SK-N-SH (cell line): ENCODE results near the gene UBE2U. TPM values are rescaled to one million over a fixed set of nuclear protein-coding genes. Genes with fewer than 3 reads are reported as not detected.

Experiments used
- CTCF ChIA-PET: fragments of 300-600, 350-600 bp; formaldehyde crosslinking; extraction: SDS; loops from one replicate; lab custom pipeline; 2021; lab: Yijun Ruan, JAX
- POLR2A ChIA-PET: fragments of 350-600 bp; sonication (Branson Sonifier 250); formaldehyde crosslinking; extraction: SDS; loops from one replicate; lab custom pipeline; 2020; ENCODE audit warnings: antibody characterized with exemption, inconsistent platforms; lab: Yijun Ruan, JAX
- DNase-seq: peaks from one replicate; pipeline ENCODE4 v3.0.0; 2012
- H2AFZ ChIP-seq: fragments of 200-600 bp; sonication (generic); 2 replicates; pipeline ENCODE4 v1.8.1; 2016; ENCODE audit warnings: antibody characterized with exemption, mild to moderate bottlenecking, low read depth
- H3F3A ChIP-seq: fragments of 200-600 bp; sonication (generic); replicated peaks from 2 replicates; pipeline ENCODE3; 2016; ENCODE audit warnings: antibody characterized with exemption, mild to moderate bottlenecking; ENCODE audit not compliant: insufficient read depth
- H3K27ac ChIP-seq, 2 experiments: fragments of 200-500 bp in 1 of 2; fragments of 200-600 bp in 1 of 2; sonication (Bioruptor generic) in 1 of 2; sonication (generic), shearing (Covaris generic) in 1 of 2; 2 replicates each; pipeline versions ENCODE4 v1.5.1 to v1.6.1; 2014 to 2016; ENCODE audit warnings: low read depth in 2 of 2, inconsistent platforms in 1 of 2, low read length in 1 of 2, mild to moderate bottlenecking in 1 of 2, mixed read lengths in 1 of 2
- H3K27me3 ChIP-seq: fragments of 200-600 bp; sonication (generic), shearing (Covaris generic); 2 replicates; pipeline ENCODE4 v1.6.1; 2016; ENCODE audit warnings: mixed run types; ENCODE audit not compliant: insufficient read depth
- H3K36me3 ChIP-seq, 2 experiments: fragments of 200-500 bp in 1 of 2; fragments of 200-600 bp in 1 of 2; sonication (Bioruptor generic) in 1 of 2; sonication (generic) in 1 of 2; replicated peaks in 1 of 2; 2 replicates each; pipeline versions ENCODE3 to v1.5.1; 2014 to 2016; ENCODE audit warnings: low read length in 1 of 2, mild to moderate bottlenecking in 1 of 2; ENCODE audit not compliant: insufficient read depth in 2 of 2, control insufficient read depth in 1 of 2
- H3K4me1 ChIP-seq, 2 experiments: fragments of 200-500 bp in 1 of 2; fragments of 200-600 bp in 1 of 2; sonication (Bioruptor generic) in 1 of 2; sonication (generic), shearing (Covaris generic) in 1 of 2; 2 replicates each; pipeline versions ENCODE4 v1.5.1 to v1.6.1; 2014 to 2016; ENCODE audit warnings: low read depth in 1 of 2, low read length in 1 of 2, mixed run types in 1 of 2; ENCODE audit not compliant: insufficient read depth in 2 of 2, control insufficient read depth in 1 of 2
- H3K4me2 ChIP-seq: fragments of 200-600 bp; sonication (generic), shearing (Covaris generic); 2 replicates; pipeline ENCODE4 v1.6.1; 2017; ENCODE audit warnings: mixed run types
- H3K4me3 ChIP-seq, 2 experiments: fragments of 200-500 bp in 1 of 2; fragments of 200-600 bp in 1 of 2; sonication (Bioruptor generic) in 1 of 2; sonication (generic), shearing (Covaris generic) in 1 of 2; 2 replicates each; pipeline versions ENCODE4 v1.5.1 to v1.8.1; 2014 to 2016; ENCODE audit warnings: low read depth in 2 of 2, inconsistent platforms in 1 of 2, low read length in 1 of 2, mild to moderate bottlenecking in 1 of 2, mixed read lengths in 1 of 2, moderate library complexity in 1 of 2
- H3K79me2 ChIP-seq: fragments of 200-600 bp; sonication (generic); 2 replicates; pipeline ENCODE4 v1.8.1; 2017; ENCODE audit warnings: mild to moderate bottlenecking; ENCODE audit not compliant: insufficient read depth
- H3K9ac ChIP-seq: fragments of 200-600 bp; sonication (generic); 2 replicates; pipeline ENCODE4 v1.6.1; 2017; ENCODE audit warnings: mixed run types
- H3K9me2 ChIP-seq: fragments of 200-600 bp; sonication (generic); 2 replicates; pipeline ENCODE4 v1.6.1; 2017; ENCODE audit warnings: mixed run types
- H3K9me3 ChIP-seq: fragments of 200-600 bp; sonication (generic); 2 replicates; pipeline ENCODE4 v1.6.1; 2017; ENCODE audit warnings: mixed run types, mild to moderate bottlenecking, moderate library complexity
- H4K20me1 ChIP-seq: fragments of 200-600 bp; sonication (generic); 2 replicates; pipeline ENCODE4 v1.6.1; 2017; ENCODE audit warnings: mild to moderate bottlenecking, mixed run types; ENCODE audit not compliant: insufficient read depth
- ELF1 ChIP-seq: IDR thresholded peaks from 2 replicates; pipeline ENCODE4 v1.4.0; 2012
- FOSL2 ChIP-seq: IDR thresholded peaks from 2 replicates; pipeline ENCODE4 v1.4.0; 2012; ENCODE audit warnings: low read depth, mild to moderate bottlenecking, moderate library complexity, borderline replicate concordance
- FOXJ3 ChIP-seq: sonication (generic); formaldehyde crosslinking; IDR thresholded peaks from 2 replicates; pipeline ENCODE4 v1.5.1; 2020; ENCODE audit warnings: mild to moderate bottlenecking, missing genetic modification reagents
- FOXM1 ChIP-seq: IDR thresholded peaks from 2 replicates; pipeline ENCODE4 v1.4.0; 2012; ENCODE audit warnings: low read depth, mild to moderate bottlenecking
- GATA2 ChIP-seq: sonication (generic); formaldehyde crosslinking; IDR thresholded peaks from 2 replicates; pipeline ENCODE4 v1.5.0; 2020; ENCODE audit warnings: mild to moderate bottlenecking, missing genetic modification reagents
- MAX ChIP-seq: IDR thresholded peaks from 2 replicates; pipeline ENCODE4 v1.4.0; 2012; ENCODE audit warnings: low read depth
- POLR2AphosphoS5 ChIP-seq: IDR thresholded peaks from 2 replicates; pipeline ENCODE4 v1.6.1; 2012; ENCODE audit warnings: low read depth, low read length
- RCOR1 ChIP-seq: fragments of 150-350 bp; IDR thresholded peaks from 2 replicates; pipeline ENCODE4 v1.6.1; 2017; ENCODE audit warnings: antibody characterized with exemption, low read length
- REST ChIP-seq: IDR thresholded peaks from 2 replicates; pipeline ENCODE4 v1.6.1; 2012; ENCODE audit warnings: mild to moderate bottlenecking, low read depth, low read length, moderate library complexity
- SIN3A ChIP-seq: IDR thresholded peaks from 2 replicates; pipeline ENCODE4 v1.6.1; 2012; ENCODE audit warnings: low read depth, mild to moderate bottlenecking, low read length, moderate library complexity, borderline replicate concordance
- TCF12 ChIP-seq: IDR thresholded peaks from 2 replicates; pipeline ENCODE4 v1.4.0; 2012
- YY1 ChIP-seq: IDR thresholded peaks from 2 replicates; pipeline ENCODE4 v1.4.0; 2012; ENCODE audit warnings: low read depth, mild to moderate bottlenecking
- ZBTB33 ChIP-seq: IDR thresholded peaks from 2 replicates; pipeline ENCODE4 v1.4.0; 2012; ENCODE audit warnings: low read depth, borderline replicate concordance
- WGBS: methylation state at CpG from one replicate; pipeline ENCODE4 v1.1.6; 2017; ENCODE audit warnings: low lambda C conversion rate; 5-methylcytosine and 5-hydroxymethylcytosine counted together
- polyA plus RNA-seq, 3 experiments: library from polyadenylated mRNA; depleted of rRNA; stranded (reverse); fragments of >200 nt; gene quantifications; 2 replicates each; pipeline ENCODE4 v1.2.3, GENCODE V29; 2012
- TF ChIP-seq, protein P1 (sequence below): fragments of 200-600 bp; sonication (generic); IDR thresholded peaks from 2 replicates; pipeline ENCODE4 v1.6.1; 2017; ENCODE audit warnings: antibody characterized with exemption, mild to moderate bottlenecking, moderate library complexity
- TF ChIP-seq, protein P2 (sequence below): fragments of 150-350 bp; IDR thresholded peaks from 2 replicates; pipeline ENCODE4 v1.6.1; 2016; ENCODE audit warnings: mild to moderate bottlenecking, low read depth, low read length
- TF ChIP-seq, protein P3 (sequence below): IDR thresholded peaks from 2 replicates; pipeline ENCODE4; 2012

Gene UBE2U
- polyA plus RNA-seq, 1 of the 3 experiments (the other 2 are of a cell fraction) = not detected

- no peak overlapping the region for H3K27ac ChIP-seq
- TF ChIP-seq, protein P1, sequence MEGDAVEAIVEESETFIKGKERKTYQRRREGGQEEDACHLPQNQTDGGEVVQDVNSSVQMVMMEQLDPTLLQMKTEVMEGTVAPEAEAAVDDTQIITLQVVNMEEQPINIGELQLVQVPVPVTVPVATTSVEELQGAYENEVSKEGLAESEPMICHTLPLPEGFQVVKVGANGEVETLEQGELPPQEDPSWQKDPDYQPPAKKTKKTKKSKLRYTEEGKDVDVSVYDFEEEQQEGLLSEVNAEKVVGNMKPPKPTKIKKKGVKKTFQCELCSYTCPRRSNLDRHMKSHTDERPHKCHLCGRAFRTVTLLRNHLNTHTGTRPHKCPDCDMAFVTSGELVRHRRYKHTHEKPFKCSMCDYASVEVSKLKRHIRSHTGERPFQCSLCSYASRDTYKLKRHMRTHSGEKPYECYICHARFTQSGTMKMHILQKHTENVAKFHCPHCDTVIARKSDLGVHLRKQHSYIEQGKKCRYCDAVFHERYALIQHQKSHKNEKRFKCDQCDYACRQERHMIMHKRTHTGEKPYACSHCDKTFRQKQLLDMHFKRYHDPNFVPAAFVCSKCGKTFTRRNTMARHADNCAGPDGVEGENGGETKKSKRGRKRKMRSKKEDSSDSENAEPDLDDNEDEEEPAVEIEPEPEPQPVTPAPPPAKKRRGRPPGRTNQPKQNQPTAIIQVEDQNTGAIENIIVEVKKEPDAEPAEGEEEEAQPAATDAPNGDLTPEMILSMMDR = no peak
- TF ChIP-seq ELF1 = no peak
- TF ChIP-seq GATA2 (CRISPR knock-in tag) = no peak
- TF ChIP-seq SIN3A = no peak
- no peak for TF ChIP-seq REST
- no peak for TF ChIP-seq MAX
- no peak for TF ChIP-seq POLR2AphosphoS5
- TF ChIP-seq, protein P2, sequence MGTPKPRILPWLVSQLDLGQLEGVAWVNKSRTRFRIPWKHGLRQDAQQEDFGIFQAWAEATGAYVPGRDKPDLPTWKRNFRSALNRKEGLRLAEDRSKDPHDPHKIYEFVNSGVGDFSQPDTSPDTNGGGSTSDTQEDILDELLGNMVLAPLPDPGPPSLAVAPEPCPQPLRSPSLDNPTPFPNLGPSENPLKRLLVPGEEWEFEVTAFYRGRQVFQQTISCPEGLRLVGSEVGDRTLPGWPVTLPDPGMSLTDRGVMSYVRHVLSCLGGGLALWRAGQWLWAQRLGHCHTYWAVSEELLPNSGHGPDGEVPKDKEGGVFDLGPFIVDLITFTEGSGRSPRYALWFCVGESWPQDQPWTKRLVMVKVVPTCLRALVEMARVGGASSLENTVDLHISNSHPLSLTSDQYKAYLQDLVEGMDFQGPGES = no peak
- TF ChIP-seq FOSL2 = no peak
- TF ChIP-seq FOXM1 = no peak
- TF ChIP-seq FOXJ3 (CRISPR knock-in tag) = no peak
- TF ChIP-seq, protein P3, sequence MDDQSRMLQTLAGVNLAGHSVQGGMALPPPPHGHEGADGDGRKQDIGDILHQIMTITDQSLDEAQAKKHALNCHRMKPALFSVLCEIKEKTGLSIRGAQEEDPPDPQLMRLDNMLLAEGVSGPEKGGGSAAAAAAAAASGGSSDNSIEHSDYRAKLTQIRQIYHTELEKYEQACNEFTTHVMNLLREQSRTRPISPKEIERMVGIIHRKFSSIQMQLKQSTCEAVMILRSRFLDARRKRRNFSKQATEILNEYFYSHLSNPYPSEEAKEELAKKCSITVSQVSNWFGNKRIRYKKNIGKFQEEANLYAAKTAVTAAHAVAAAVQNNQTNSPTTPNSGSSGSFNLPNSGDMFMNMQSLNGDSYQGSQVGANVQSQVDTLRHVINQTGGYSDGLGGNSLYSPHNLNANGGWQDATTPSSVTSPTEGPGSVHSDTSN = no peak
- TF ChIP-seq TCF12 = no peak
- no peak for TF ChIP-seq YY1
- no peak for TF ChIP-seq ZBTB33
- no peak for TF ChIP-seq RCOR1
- no peaks in the 10 kb centered on the region for H3K9me2 ChIP-seq
- no peak overlapping the region for H3K4me2 ChIP-seq
- ChIA-PET CTCF (no interaction called here), POLR2A (no interaction called here)
- no peaks in the 10 kb centered on the region for H3K27me3 ChIP-seq
- no peaks in the 10 kb centered on the region for H3F3A ChIP-seq
- DNase-seq = no peak
- no peaks in the 10 kb centered on the region; a peak in 1 of 4 replicates for H3K4me1 ChIP-seq
- no peaks in the 10 kb centered on the region for H4K20me1 ChIP-seq
- no peaks in the 10 kb centered on the region for H3K36me3 ChIP-seq
- H2AFZ ChIP-seq = no peak overlapping the region
- no peaks in the 10 kb centered on the region for H3K9me3 ChIP-seq
- 90% methylated on average over 1 of the region's 1 CpG for WGBS
- no peak overlapping the region for H3K9ac ChIP-seq
- H3K4me3 ChIP-seq = no peak overlapping the region
- H3K79me2 ChIP-seq = no peaks in the 10 kb centered on the region
Measured at GRCh38 chr1:64290420-64290819, 87.0 kb downstream of the UBE2U start.
